H1 (cell line): ENCODE measurements around the gene FAU. TPM values are rescaled to one million over a fixed set of nuclear protein-coding genes. Genes with fewer than 3 reads are reported as not detected.
A peak's percentile ranks its signal among the peaks of the same experiment; 100 is the strongest.

Experiments used
- CHD2 ChIP-seq: IDR thresholded peaks from 2 replicates; pipeline ENCODE4 v1.6.1; 2012; ENCODE audit warnings: low read length, improper control_type of control experiment
- GABPA ChIP-seq: IDR thresholded peaks from 2 replicates; pipeline ENCODE4 v1.6.1; 2011; ENCODE audit warnings: mild to moderate bottlenecking, low read length, moderate library complexity, borderline replicate concordance; ENCODE audit not compliant: insufficient read depth
- GTF2F1 ChIP-seq: IDR thresholded peaks from 2 replicates; pipeline ENCODE4 v1.6.1; 2012; ENCODE audit warnings: low read depth, low read length, improper control_type of control experiment, borderline replicate concordance
- MAX ChIP-seq: IDR thresholded peaks from 2 replicates; pipeline ENCODE4 v1.6.1; 2012; ENCODE audit warnings: inconsistent platforms
- NANOG ChIP-seq: IDR thresholded peaks from 2 replicates; pipeline ENCODE4 v1.6.1; 2011; ENCODE audit warnings: low read length, low read depth, mild to moderate bottlenecking, inconsistent platforms; ENCODE audit not compliant: insufficient read depth, poor library complexity, severe bottlenecking
- POLR2A ChIP-seq, 2 experiments: IDR thresholded peaks; 1 replicate in 1 of 2; 2 replicates in 1 of 2; pipeline ENCODE4 v1.6.1; 2011; ENCODE audit warnings: low read depth in 2 of 2, low read length in 2 of 2, mild to moderate bottlenecking in 2 of 2; ENCODE audit errors: control extremely low read depth in 1 of 2
- POLR2AphosphoS5 ChIP-seq: IDR thresholded peaks from 2 replicates; pipeline ENCODE4 v1.6.1; 2011; ENCODE audit warnings: low read depth, low read length
- RAD21 ChIP-seq, 2 experiments: IDR thresholded peaks in 1 of 2; conservative IDR thresholded peaks in 1 of 2; 2 replicates each; pipeline ENCODE4 v1.6.1; 2011; ENCODE audit warnings: low read depth in 2 of 2, low read length in 2 of 2, improper control_type of control experiment in 1 of 2, inconsistent platforms in 1 of 2, mild to moderate bottlenecking in 1 of 2, moderate library complexity in 1 of 2
- SAP30 ChIP-seq: fragments of 300-600 bp; sonication (generic); IDR thresholded peaks from 2 replicates; pipeline ENCODE4 v1.7.1; 2012; ENCODE audit warnings: low read length, moderate library complexity, mild to moderate bottlenecking, inconsistent platforms; ENCODE audit not compliant: insufficient read depth, insufficient replicate concordance
- SIN3A ChIP-seq, 2 experiments: IDR thresholded peaks in 1 of 2; conservative IDR thresholded peaks in 1 of 2; 2 replicates each; pipeline ENCODE4 v1.6.1; 2011 to 2012; ENCODE audit warnings: low read length in 2 of 2, improper control_type of control experiment in 1 of 2, low read depth in 1 of 2, mild to moderate bottlenecking in 1 of 2
- SP4 ChIP-seq: IDR thresholded peaks from 2 replicates; pipeline ENCODE4 v1.6.1; 2012; ENCODE audit warnings: low read length, inconsistent platforms
- polyA plus RNA-seq, 7 experiments: library from polyadenylated mRNA; depleted of rRNA in 3 of 7; stranded (reverse) in 5 of 7; unstranded in 2 of 7; fragments of >200 nt in 5 of 7; fragments of 200-250 nt in 2 of 7; gene quantifications; 1 replicate in 5 of 7; 2 replicates in 1 of 7; 4 replicates in 1 of 7; pipeline versions ENCODE4 v1.2.1 to v1.2.3, GENCODE V29; 2011 to 2013; ENCODE audit warnings: missing spikeins in 2 of 7, mixed read lengths in 2 of 7
- total RNA-seq: library from RNA; stranded (reverse); fragmentation: NEBNext Ultra II Directional; extraction: Animal tissue kit (Norgen Biotek cat#: 25700); gene quantifications from 2 replicates; pipeline ENCODE4 v1.2.1, GENCODE V29; 2021

Gene FAU
- total and polyA plus RNA-seq, 2 of the 8 experiments (the other 6 are each of a cell fraction or from before 2014, with no cell fraction given) = 826 to 896 TPM

GRCh38 chr11:65112546-65113360 lies 9.2 kb downstream of the FAU start (continued):
- TF ChIP-seq POLR2AphosphoS5 = peak; percentile 24; the same call in 1 of the 2 replicates
- peak; percentile 28; the same call in 1 of the 2 replicates for TF ChIP-seq MAX
- TF ChIP-seq GTF2F1 = no peak
- peak in 1 of 2 experiments; percentile 67; a peak in 1 of 3 replicates for TF ChIP-seq POLR2A (IDR thresholded peaks at IDR 0.05; ENCODE audit: control extremely low read depth in 1 of 2, low read depth in 2 of 2, low read length in 2 of 2)
- TF ChIP-seq SP4 = 0 out of 2 replicates have a peak, but pooled peaks have one; percentile 49
- TF ChIP-seq NANOG = peak; percentile 21
- TF ChIP-seq SIN3A (conservative IDR thresholded peaks at IDR 0.05 in 1 of 2, IDR thresholded peaks at IDR 0.05 in 1 of 2; ENCODE audit: low read depth in 1 of 2, low read length in 2 of 2) = peak; percentile 75 to 90; a peak in 2 of 4 replicates
- TF ChIP-seq GABPA = 0 out of 2 replicates have a peak, but pooled peaks have one; percentile 46
- TF ChIP-seq RAD21 (IDR thresholded peaks at IDR 0.05 in 1 of 2, conservative IDR thresholded peaks at IDR 0.05 in 1 of 2; ENCODE audit: low read depth in 2 of 2, low read length in 2 of 2) = peak in 1 of 2 experiments; percentile 18; a peak in 1 of 4 replicates
- no peak for TF ChIP-seq CHD2
- peak; percentile 48 for TF ChIP-seq SAP30
